LNCAP (cell line): Measurements from ENCODE around the gene TAS2R30.

Source experiments
- CTCF ChIP-seq: fragments of 450-650 bp; IDR thresholded peaks from 2 replicates; pipeline ENCODE4 v1.5.1; 2017; ENCODE audit warnings: mild to moderate bottlenecking

TAS2R30 gene

GRCh38 chr12:11108862-11109261 is 25.6 kb downstream of the TAS2R30 start:
- TF ChIP-seq CTCF: no peak

DNA sequence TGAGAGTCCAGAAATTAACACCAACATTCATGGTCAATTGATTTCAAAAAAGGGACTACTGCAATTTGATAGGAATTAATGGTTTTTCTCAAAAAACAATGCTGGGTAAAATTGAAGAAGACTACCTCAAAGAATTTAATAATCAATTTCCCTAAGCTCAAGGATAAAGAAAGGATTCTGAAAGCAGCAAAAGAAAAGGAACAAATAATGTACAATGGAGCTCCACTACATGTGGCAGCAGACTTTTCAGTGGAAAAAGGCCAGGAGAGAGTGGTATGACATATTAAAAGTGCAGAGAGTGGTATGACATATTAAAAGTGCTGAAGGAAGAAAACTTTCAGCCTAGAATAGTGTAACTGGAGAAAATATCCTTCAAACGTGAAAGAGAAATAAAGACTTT is 26.7 kb downstream of the TAS2R30 start:
- TF ChIP-seq CTCF: no peak

GRCh38 chr12:11106288-11106687 is 28.2 kb downstream of the TAS2R30 start:
- no peak for TF ChIP-seq CTCF

- TF ChIP-seq CTCF: no peak
Measured at GRCh38 chr12:11105546-11105945, 28.9 kb downstream of the TAS2R30 start.

DNA sequence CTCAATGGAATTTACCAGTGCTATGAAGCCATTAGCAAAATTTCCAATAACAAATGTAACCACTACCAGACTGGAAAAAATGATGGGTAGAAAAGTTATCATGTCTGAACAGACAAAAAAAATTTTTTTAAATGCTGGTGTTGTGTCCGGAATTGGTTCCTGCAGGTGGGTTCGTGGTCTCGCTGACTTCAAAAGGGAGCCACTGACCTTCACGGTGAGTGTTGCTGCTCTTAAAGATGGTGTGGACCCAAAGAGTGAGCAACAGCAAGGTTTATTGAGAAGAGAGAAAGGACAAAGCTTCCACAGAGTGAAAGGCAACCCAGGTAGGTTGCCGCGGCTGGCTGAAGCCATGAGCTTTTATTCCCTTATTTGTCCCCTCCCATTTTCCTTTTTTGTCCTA is 42.3 kb downstream of the TAS2R30 start, which contains the start of gene TAS2R43:
Gene TAS2R43 (minus strand): TSS at position 186 of the 400 bp plus-strand sequence. CDS start 84 bp downstream, at position 102.
- TF ChIP-seq CTCF: no peak

DNA sequence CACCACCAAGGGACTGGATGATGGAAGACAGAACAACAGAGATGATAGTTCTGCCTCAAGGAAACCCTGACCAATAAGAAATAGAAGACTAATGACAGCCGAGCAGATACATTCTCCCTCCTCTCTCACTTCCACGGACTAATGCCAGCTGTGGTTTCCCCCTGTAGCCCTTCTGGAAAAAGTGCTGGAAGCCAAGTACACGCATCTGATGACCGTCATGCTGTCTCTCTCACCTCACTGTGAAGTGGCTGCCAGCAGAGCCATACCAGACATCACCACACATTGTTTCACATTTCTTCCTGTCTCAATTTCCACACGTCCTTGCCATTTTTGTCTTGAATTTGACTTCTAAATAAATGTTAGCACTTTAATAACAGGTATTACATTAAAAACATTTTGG is 45.2 kb downstream of the TAS2R30 start:
- TF ChIP-seq CTCF: no peak

- no peak for TF ChIP-seq CTCF
Measured at GRCh38 chr12:11085419-11085818, 49.0 kb downstream of the TAS2R30 start.
